ENCODE measurements around the gene COG8. TPM values are rescaled to one million over a fixed set of nuclear protein-coding genes. Genes with fewer than 3 reads are reported as not detected.

Gene COG8
- total and polyA plus RNA-seq, 10 of the 15 experiments (the other 5 are each of a cell fraction or from before 2014, with no cell fraction given) = 2.8 to 39.6 (median 23.8) TPM

DNA sequence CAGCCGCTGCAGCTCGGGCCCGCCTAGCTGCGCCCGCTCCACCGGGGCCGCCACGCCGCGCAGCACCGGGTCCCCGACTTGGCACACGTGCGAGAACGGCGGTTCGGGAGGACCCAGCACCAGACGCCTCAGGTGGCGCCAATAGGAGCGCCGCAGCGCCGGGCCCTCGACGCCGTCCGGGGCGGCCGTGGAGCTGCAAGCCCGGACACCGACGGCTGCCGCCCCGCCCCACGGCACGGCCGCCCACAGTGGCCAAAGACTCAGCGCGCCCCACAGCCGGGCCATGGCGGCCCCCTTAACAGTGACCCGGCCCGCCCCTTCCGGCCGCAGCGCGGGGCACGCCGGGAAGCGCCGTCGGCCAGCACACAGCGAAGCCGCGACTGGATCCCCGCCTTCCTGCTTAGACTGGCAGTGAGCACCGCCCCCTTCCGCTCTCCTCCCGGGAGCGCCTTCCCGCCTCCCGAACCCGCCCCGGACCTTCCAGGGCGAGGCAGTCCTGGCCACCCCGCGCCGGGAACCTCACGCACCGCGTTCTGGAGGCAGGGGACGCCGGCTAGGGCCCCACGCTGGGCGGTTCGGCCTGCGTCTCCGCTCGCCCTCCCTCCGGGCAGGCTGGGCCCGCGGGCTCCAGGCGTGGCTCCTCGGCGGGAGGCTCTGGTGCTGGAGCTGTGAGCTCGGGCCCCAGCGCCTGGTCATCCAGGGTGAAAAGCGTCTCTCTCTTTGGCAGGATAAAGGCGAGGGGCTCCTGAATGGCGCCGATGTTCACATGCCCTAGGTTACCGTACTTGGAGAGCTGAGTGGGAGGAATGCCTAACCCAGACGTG lies 8.9 kb downstream of the COG8 start, which contains the start of gene PDF (continued):
- TF ChIP-seq, protein P1, sequence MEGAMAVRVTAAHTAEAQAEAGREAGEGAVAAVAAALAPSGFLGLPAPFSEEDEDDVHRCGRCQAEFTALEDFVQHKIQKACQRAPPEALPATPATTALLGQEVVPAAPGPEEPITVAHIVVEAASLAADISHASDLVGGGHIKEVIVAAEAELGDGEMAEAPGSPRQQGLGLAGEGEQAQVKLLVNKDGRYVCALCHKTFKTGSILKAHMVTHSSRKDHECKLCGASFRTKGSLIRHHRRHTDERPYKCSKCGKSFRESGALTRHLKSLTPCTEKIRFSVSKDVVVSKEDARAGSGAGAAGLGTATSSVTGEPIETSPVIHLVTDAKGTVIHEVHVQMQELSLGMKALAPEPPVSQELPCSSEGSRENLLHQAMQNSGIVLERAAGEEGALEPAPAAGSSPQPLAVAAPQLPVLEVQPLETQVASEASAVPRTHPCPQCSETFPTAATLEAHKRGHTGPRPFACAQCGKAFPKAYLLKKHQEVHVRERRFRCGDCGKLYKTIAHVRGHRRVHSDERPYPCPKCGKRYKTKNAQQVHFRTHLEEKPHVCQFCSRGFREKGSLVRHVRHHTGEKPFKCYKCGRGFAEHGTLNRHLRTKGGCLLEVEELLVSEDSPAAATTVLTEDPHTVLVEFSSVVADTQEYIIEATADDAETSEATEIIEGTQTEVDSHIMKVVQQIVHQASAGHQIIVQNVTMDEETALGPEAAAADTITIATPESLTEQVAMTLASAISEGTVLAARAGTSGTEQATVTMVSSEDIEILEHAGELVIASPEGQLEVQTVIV (IDR thresholded peaks at IDR 0.05; ENCODE audit: borderline replicate concordance, partially characterized antibody) = peak; percentile 53
- TF ChIP-seq HCFC1 (IDR thresholded peaks at IDR 0.05; ENCODE audit: low read length) = peak; percentile 72
- no peak for TF ChIP-seq IRF4 (IDR thresholded peaks at IDR 0.05; ENCODE audit: low read depth, low read length)
- TF ChIP-seq, protein P2, sequence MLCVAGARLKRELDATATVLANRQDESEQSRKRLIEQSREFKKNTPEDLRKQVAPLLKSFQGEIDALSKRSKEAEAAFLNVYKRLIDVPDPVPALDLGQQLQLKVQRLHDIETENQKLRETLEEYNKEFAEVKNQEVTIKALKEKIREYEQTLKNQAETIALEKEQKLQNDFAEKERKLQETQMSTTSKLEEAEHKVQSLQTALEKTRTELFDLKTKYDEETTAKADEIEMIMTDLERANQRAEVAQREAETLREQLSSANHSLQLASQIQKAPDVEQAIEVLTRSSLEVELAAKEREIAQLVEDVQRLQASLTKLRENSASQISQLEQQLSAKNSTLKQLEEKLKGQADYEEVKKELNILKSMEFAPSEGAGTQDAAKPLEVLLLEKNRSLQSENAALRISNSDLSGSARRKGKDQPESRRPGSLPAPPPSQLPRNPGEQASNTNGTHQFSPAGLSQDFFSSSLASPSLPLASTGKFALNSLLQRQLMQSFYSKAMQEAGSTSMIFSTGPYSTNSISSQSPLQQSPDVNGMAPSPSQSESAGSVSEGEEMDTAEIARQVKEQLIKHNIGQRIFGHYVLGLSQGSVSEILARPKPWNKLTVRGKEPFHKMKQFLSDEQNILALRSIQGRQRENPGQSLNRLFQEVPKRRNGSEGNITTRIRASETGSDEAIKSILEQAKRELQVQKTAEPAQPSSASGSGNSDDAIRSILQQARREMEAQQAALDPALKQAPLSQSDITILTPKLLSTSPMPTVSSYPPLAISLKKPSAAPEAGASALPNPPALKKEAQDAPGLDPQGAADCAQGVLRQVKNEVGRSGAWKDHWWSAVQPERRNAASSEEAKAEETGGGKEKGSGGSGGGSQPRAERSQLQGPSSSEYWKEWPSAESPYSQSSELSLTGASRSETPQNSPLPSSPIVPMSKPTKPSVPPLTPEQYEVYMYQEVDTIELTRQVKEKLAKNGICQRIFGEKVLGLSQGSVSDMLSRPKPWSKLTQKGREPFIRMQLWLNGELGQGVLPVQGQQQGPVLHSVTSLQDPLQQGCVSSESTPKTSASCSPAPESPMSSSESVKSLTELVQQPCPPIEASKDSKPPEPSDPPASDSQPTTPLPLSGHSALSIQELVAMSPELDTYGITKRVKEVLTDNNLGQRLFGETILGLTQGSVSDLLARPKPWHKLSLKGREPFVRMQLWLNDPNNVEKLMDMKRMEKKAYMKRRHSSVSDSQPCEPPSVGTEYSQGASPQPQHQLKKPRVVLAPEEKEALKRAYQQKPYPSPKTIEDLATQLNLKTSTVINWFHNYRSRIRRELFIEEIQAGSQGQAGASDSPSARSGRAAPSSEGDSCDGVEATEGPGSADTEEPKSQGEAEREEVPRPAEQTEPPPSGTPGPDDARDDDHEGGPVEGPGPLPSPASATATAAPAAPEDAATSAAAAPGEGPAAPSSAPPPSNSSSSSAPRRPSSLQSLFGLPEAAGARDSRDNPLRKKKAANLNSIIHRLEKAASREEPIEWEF (IDR thresholded peaks at IDR 0.05; ENCODE audit: insufficient replicate concordance, low read depth, low read length) = no peak
- TF ChIP-seq BHLHE40 (IDR thresholded peaks at IDR 0.05; ENCODE audit: borderline replicate concordance in 1 of 2, low read depth in 2 of 2, low read length in 1 of 2) = peak in 1 of 2 experiments; percentile 92; a peak in 2 of 4 replicates
- peak; percentile 49; the same call in 1 of the 2 replicates for TF ChIP-seq ZNF207 (IDR thresholded peaks at IDR 0.05; ENCODE audit: borderline replicate concordance)
- peak; percentile 28; the same call in 1 of the 2 replicates for TF ChIP-seq SIN3A (IDR thresholded peaks at IDR 0.05; ENCODE audit: low read depth, low read length)
- no peak; the same call in 1 of the 2 replicates for TF ChIP-seq TAF1 (IDR thresholded peaks at IDR 0.05; ENCODE audit: borderline replicate concordance, low read depth, low read length)
- TF ChIP-seq DPF2 (IDR thresholded peaks at IDR 0.05) = peak; percentile 84
- TF ChIP-seq, protein P3, sequence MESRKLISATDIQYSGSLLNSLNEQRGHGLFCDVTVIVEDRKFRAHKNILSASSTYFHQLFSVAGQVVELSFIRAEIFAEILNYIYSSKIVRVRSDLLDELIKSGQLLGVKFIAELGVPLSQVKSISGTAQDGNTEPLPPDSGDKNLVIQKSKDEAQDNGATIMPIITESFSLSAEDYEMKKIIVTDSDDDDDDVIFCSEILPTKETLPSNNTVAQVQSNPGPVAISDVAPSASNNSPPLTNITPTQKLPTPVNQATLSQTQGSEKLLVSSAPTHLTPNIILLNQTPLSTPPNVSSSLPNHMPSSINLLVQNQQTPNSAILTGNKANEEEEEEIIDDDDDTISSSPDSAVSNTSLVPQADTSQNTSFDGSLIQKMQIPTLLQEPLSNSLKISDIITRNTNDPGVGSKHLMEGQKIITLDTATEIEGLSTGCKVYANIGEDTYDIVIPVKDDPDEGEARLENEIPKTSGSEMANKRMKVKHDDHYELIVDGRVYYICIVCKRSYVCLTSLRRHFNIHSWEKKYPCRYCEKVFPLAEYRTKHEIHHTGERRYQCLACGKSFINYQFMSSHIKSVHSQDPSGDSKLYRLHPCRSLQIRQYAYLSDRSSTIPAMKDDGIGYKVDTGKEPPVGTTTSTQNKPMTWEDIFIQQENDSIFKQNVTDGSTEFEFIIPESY (IDR thresholded peaks at IDR 0.05) = no peak; the same call in 1 of the 2 replicates
- TF ChIP-seq ZNF274 (IDR thresholded peaks at IDR 0.05; ENCODE audit: insufficient read depth, insufficient read length) = no peak
- peak; percentile 96 for TF ChIP-seq NKRF (conservative IDR thresholded peaks at IDR 0.05)
- no peak for TF ChIP-seq HSF1 (IDR thresholded peaks at IDR 0.05; ENCODE audit: low read depth, low read length)
- no peak for TF ChIP-seq NFYA (IDR thresholded peaks at IDR 0.05; ENCODE audit: borderline replicate concordance, low read depth, low read length)
- TF ChIP-seq SP1 (IDR thresholded peaks at IDR 0.05; ENCODE audit: low read depth, low read length) = peak; percentile 57
